NCI-H2227 (cell line): ENCODE data around the gene POMT1.
"Not testable (repeated sequence)": the region's sequence is repeated elsewhere in the genome, so short reads cannot be mapped to it uniquely, and the experiment has no call there.

Experiments
- DNase-seq: peaks from one replicate; lab custom pipeline; 2025; ENCODE audit not compliant: unreplicated experiment; lab: John Stamatoyannopoulos, UW

Gene POMT1

DNA sequence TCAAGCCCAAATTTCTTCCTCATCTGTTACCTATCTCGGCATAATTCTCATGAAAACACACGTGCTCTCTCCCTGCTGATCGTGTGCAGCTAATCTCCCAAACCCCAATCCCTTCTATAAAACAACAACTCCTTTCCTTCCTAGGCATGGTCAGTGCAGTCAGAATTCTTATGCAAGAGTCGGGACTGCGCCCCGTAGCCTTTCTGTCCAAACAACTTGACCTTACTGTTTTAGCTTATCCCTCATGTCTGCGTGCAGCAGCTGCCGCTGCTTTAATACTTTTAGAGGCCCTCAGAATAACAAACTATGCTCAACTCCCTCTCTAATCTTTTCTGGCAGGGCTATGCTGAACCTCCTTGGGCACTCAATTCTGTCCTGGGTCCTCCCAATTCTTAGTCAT, 47.7 kb downstream of the POMT1 start:
- DNase-seq = not testable (repeated sequence)

DNA sequence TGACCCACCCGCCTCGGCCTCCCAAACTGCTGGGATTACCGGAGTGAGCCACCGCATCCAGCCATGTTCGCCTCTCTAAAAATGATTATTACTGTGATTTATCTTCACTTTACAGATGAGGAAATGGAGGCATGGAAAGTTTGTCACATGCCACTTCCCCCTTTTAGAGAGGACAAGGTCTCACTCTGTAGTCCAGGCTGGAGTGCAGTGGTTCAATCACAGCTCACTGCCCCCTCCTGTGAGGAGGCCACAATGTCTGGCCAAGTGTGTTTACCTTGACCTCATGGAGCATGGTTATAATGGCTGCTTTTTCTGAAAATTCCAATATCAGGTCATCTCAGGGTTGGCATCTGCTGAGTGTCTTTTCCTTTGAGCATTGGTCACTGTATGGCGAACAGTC, 49.3 kb downstream of the POMT1 start:
- DNase-seq = no peak

- no peak for DNase-seq
Measured at GRCh38 chr9:131554087-131554842, 51.5 kb downstream of the POMT1 start.

DNA sequence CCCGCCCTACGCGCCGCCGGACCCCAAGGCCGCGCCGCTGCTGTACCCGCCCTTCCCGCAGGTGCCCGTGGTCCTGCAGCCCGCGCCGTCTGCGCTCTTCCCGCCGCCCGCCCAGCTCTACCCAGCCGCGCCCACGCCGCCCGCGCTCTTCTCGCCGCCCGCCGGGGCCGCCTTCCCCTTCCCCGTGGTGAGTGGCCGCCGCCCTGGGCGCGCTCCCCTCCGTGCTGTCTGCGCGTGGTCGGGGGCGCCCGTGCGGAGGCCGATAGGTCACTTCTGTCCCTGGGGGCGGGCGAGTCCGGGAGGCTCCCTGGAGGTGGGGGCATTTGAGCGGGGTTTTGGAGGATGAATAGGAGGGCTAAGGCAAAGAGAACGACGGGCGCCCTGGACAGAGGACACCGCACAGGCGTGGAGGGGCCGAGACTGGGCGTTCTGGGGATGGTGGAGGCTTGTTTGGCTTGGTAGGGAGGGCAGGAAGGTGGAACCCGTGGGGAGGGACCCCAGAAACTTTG, 52.2 kb downstream of the POMT1 start:
- DNase-seq = no peak

DNA sequence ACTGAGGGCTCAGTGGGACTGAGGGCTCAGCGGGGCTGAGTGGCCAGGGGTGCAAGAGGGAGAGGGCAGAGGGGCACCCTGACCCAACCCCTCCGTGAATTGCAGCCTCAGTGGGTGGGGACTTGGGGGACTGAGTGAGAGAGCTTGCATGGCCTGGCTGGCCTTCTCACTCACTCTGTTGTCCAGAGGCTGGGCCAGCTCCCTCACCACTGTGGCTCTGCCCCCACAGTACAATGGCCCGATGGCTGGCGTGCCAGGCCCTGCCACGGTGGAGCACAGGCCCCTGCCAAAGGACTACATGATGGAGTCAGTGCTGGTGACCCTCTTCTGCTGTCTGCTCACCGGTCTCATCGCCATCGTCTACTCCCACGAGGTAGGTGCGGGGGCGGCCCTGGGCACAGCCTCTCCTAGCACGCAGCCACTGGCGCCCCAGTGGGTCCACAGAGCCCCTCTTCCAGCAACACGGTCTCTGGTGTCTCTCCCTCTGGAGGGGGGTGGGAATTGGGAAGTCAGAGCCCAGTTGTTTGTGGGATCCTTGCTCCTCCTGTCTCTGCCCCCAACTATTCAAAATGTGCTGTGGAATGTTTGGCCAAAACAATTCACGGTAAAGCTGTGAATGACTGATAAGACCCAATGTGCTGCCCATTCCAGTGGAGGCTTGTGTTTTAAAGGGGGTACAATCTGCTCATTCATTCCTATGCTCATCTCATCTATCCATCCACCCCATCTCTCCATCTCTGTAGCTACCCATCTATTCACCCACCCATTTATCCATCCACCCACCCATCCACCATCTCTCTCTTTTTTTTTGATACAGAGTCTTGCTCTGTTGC, 53.3 kb downstream of the POMT1 start:
- no peak for DNase-seq

- no peak for DNase-seq
Measured at GRCh38 chr9:131557855-131558548, 55.3 kb downstream of the POMT1 start.

DNA sequence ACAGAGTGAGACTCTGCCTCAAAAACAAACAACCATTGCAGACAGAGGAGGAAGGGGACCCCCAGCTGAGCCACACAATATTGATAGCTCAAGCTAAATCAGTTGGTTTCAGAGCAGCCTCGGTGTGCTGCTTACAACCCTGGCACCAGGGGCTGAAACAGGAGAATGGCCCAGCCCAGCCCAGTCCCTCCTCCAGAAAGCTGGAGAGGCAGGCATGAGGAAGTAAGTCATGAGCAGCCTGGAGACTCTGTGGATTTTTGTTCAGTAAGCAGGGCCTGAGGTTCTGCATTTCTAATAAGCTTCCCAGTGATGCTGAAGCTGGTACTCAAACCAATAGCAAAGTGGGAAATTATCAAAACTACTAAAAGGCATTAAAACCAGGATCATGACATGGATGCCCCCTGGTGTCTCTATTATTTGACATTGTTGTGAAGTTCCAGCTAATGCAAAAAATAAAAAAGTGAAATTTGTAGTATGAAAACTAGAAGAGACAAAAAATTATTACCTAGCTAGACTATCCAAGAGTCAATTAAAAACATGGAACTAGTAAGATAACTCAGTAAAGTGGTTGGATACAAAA, 56.8 kb downstream of the POMT1 start:
- DNase-seq = no peak

DNA sequence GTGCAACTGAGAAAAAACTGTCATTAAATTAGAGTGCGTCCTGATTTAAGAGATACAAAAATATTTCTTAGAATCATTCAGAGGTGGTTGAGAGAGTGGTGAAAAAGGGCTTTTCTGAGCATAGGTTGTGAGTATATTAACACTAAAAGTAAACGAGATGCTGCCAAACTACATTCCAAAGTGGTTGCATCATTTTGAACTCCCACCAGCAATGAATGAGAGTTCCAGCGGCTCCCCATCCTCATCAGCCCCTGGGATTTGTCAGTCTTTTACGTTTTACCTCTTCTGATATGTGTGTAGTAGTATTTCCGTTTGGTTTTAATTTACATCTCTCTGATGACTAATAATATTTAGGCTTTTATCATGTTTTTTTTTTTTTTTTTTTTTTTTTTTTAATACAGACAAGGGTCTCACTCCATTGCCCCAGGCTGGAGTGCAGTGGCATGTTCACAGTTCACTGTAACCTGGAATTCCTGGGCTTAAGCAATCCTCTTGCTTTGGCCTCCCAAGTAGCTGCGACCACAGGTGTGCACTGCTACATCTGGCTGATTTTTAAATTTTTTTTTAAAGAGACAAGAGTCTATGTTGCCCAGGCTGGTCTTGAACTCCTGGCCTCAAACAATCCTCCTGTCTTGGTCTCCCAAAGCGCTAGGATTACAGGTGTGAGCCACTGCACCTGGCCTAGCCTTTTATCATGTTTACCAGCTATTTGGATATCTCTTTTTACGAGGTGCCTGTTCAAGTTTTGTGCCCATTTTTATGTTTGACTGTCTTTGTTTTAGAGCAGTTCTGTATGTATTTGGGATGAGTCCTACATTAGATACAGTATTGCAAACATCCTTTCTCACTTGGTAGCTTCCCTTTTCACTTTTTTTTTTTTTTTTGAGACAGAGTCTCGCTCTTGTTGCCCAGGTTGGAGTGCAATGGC, 59.6 kb downstream of the POMT1 start:
- DNase-seq = no peak

GRCh38 chr9:131565369-131565768, 62.7 kb downstream of the POMT1 start:
- DNase-seq = no peak

GRCh38 chr9:131566158-131566557, 63.4 kb downstream of the POMT1 start:
- DNase-seq = no peak

DNA sequence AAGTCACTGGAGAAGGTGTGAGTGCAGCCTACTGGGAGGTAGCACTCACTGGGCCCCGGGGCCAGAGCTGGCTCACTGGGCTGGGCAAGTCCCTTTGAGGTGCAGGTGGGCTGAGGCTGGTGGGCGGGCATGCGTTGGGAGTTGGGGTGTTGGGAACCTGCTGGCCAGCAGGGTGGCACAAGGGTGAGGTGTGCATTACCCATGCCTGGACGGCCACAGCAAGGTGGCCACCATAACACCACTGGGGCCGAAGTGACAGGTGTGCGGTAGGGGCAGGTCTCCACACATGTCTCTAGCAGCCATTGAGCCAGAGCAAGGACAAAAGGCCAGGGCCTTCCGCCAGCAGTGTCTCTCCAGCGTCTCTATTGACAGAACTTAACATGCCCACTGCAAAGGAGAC, 65.2 kb downstream of the POMT1 start:
- DNase-seq = no peak
